ENCODE measurements around the gene RPS15. TPM values are rescaled to one million over a fixed set of nuclear protein-coding genes. Genes with fewer than 3 reads are reported as not detected.

The RPS15 gene
- total RNA-seq: 343 and 371 TPM in 2 replicates

DNA sequence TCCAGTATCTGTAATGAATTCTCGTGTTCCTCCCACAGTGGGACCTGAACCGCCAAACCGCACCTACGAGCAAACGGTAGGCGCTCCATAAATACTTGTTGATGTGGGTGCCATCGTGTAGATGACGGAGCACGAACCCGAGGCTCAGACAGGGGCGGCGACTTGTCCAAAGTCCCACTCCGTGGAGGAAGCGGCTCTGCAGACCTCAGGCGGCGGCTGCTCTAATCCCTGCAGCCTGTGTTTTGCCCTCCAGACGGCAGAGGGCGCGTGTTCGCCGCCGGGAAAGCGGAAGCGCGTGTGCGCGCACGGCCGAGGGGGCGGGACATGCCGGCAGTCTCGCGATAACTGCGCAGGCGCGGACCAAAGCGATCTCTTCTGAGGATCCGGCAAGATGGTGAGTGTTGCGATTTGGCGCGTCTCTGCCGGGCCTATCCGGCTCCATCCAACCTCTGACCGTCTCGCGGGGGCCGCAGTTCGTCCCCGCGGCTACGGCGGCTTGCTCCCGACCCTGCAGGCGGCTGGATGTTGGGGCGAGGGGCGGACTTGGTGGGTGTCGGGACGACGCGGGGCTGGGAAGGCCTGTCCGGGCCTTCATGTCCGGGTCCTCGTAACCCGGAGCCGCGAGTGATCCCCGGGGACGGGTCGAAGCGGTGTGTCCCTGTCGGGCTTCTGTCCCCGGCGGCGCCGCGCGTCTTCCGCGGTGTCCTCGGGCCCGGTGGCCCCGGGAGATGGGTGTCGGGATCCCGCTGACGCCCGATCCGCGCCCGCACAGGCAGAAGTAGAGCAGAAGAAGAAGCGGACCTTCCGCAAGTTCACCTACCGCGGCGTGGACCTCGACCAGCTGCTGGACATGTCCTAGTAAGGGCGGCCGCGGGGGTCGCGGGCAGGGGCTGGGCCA lies at the start of gene RPS15:
Gene RPS15, plus strand, starts transcription at position 362 of the 898 bp plus-strand sequence. Its CDS starts 30 bp downstream, at position 392.
- peak; percentile 77 for DNase-seq (ENCODE audit: low read depth, low spot score)

DNA sequence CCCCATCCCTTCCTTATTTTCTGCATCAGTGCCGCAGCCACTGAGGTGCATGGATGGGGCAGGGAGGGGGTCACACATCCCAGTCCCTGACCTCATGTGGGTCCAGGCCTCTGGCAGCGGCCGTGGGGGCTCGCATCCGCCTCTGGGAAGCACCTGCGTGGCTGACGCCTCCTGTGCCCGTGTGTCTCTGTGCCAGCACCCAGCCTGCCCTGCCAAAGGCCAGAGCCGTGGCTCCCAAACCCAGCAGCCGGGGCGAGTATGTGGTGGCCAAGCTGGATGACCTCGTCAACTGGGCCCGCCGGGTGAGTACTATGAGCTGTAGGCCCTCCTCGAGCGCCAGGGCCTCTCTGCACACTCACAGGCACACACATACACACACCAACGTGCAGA lies 49.6 kb upstream of the RPS15 start:
- DNase-seq (ENCODE audit: low read depth, low spot score): no peak

DNA sequence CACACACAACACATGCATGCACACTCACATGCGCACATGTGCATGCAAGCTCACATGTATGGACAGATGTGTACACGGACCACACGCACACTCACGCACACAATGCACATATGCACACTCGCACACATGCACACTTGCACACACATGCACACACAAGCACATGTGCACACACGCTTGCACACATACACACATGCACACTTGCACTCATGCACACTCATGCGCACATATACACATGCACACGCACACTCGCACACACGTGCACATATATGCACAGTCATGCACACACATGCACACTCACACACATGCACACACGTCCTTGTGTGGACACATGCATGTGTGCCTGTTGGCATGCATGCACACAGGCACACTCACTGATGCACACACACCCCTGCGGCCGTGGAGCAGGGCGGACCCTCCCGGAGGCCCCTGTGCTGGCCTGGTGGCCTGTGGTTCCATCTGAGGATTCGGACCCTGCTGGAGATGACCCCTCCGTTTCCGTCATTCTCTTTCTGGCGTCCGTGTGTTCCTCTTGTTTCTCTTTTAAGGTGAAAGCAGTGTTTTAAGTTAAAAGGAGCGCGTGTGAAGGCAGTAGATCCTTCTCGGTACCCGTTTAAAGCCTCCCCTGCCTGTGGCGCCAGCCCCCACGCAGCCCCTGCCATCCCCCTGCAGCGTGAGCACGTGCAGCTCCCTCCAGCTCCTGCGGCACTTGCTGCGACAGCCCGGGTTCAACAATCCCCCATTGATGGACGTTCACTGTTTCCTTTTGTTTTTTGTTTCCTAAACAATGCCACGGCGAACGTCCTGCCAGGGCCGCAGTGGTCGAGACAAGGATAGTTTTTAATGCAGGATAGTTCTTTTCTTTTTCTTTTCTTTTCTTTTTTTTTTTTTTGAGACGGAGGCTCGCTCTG lies 48.9 kb upstream of the RPS15 start:
- no peak for DNase-seq (ENCODE audit: low read depth, low spot score)

GRCh38 chr19:1390890-1391423 lies 47.2 kb upstream of the RPS15 start:
- no peak for DNase-seq (ENCODE audit: low read depth, low spot score)

DNA sequence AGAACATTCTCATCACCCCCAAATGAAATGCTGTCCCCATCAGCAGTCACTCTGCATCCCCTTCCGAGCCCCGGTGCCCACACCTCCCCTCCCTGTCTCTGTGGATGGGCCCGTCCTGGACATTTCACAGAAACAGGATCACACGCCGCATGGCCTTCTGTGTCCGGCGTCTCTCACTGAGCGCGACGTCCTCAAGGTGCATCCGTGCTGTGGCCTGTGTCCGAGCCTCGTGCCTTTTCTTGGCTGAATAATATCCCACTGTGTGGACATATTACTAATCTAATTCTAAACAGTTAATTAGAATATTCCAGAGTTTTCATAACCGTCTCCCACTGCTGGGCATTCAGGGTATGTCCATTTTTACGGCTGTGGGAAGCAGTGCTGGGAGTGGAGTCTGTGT lies 45.8 kb upstream of the RPS15 start:
- no peak for DNase-seq (ENCODE audit: low read depth, low spot score)

GRCh38 chr19:1392939-1393530 lies 45.2 kb upstream of the RPS15 start:
- no peak for DNase-seq (ENCODE audit: low read depth, low spot score)

GRCh38 chr19:1393841-1394240 lies 44.4 kb upstream of the RPS15 start:
- no peak for DNase-seq (ENCODE audit: low read depth, low spot score)

DNA sequence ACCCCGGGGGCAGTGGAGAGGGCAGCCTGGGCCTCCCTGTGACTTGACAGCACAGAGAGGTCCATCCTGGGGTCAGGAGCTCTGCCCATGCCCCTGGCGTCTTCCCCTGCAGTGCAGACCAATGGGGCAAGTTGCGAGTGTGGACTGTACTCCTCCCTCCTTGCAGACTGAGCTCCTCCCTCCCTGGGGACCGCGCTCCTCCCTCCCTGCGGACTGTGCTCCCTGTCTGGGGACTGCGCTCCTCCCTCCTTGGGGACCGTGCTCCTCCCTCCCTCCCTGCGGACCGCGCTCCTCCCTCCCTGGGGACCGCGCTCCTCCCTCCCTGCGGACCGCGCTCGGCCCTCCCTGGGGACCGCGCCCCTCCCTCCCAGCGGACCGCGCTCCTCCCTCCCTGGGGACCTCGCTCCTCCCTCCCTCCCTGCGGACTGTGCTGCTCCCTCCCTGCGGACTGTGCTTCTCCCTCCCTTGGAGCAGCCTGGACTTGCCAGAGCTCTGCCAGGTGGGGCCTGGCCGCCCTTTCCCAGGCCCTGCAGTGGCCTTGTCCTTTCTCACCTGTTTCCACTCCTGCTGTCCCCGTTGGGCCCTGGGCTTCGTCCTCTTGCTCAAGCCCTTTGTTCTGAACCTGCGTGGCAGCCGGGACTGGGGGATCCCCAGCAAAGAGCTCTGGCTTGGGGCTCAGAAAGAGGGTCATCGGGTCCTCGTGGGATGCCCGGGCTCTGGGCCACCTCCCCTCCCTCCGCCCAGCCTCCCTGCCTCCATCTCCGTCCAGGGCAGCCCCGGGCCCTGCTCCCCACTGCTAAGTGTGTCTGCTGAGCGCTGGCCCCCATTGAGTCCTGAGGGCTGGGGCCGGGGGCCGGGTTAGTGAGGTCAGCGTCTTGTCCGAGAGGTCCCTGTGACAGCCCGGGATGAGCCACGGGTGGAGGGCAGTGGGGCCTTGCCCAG lies 43.7 kb upstream of the RPS15 start:
- no peak for DNase-seq (ENCODE audit: low read depth, low spot score)

GRCh38 chr19:1395194-1396018 lies 42.8 kb upstream of the RPS15 start:
- DNase-seq (ENCODE audit: low read depth, low spot score): no peak

- no peak for DNase-seq (ENCODE audit: low read depth, low spot score)
Observed at GRCh38 chr19:1396019-1396767, 42.0 kb upstream of the RPS15 start.

DNA sequence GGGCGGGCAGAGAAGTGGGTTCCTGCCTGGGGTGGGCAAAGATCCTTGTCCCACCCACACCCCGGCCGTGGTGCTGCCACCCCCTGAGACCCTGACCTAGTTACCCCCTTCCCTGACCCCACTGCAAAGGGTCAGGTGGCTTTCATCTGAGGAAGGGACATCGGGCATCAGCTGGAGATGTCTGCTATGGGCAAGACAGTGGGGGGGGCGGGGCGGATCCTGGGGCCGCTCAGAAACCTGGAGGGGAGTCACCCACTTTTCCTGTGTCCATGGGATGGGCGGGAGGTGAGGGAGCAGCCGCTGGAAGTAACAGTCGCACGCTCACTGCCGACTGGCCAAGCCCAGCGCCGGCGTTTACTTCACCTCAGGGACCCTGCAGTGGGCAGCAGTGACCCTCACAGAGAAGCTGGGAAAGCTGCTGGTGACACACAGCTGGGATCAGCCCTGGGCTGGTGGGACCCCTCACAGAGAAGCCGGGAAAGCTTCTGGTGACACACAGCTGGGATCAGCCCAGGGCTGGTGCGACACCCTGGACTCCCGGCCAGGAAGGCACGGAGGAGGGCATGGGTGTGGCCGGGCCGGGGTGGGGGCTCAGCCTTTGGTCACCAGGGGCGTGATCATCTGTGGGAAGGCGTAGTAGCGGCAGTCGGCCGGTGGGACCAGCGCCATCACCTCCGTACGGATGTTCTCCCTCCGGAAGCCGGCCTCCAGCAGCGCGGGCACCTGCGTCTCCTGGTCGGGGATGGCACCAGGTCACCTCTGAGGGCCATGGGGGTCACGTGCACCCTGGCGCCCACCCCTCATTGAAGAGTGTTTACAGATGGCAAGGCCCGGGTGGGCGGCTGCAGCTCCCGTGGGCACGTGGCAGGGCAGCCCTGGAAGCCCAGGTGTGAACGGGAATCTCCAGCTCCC lies 41.2 kb upstream of the RPS15 start:
- DNase-seq (ENCODE audit: low read depth, low spot score): no peak

GRCh38 chr19:1397838-1398237 lies 40.4 kb upstream of the RPS15 start:
- no peak for DNase-seq (ENCODE audit: low read depth, low spot score)

DNA sequence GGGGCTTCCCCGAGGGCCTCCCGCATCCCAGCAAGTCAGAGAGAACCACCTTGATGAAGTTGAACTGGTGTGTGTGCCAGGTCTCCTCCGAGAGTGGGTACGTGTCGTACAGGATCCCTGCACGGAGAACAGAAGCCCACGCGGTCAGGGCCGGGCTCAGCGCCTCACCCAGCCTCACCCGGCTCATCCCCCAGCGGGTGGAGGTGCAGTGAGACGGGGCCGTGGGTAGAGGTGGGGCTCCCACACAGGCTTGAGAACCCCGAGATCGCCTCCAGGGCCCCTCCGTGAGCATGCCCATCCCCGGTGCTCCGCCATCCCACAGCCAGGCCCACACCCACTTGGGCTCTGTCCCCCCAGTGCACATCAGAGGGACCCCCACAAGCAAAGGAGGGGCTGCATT lies 39.1 kb upstream of the RPS15 start:
- no peak for DNase-seq (ENCODE audit: low read depth, low spot score)

DNA sequence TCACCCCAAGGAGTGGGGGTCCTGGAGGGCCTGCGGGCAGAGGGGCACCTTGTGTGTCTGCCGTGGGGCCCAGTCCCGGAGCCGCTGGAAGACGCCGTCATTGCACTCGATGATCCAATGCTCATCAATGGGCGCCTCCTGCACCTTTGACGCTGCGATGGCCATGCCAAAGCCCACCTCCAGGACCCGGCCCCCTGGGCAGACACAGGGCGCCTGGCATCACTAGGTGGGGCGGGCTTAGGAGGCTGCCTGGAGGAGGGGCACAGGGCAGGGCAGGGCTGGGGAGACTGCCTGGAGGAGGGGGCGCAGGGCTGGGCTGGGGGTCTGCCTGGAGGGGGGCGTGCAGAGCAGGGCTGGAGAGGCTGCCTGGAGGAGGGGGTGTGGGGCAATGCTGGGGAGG lies 38.5 kb upstream of the RPS15 start:
- no peak for DNase-seq (ENCODE audit: low read depth, low spot score)

DNA sequence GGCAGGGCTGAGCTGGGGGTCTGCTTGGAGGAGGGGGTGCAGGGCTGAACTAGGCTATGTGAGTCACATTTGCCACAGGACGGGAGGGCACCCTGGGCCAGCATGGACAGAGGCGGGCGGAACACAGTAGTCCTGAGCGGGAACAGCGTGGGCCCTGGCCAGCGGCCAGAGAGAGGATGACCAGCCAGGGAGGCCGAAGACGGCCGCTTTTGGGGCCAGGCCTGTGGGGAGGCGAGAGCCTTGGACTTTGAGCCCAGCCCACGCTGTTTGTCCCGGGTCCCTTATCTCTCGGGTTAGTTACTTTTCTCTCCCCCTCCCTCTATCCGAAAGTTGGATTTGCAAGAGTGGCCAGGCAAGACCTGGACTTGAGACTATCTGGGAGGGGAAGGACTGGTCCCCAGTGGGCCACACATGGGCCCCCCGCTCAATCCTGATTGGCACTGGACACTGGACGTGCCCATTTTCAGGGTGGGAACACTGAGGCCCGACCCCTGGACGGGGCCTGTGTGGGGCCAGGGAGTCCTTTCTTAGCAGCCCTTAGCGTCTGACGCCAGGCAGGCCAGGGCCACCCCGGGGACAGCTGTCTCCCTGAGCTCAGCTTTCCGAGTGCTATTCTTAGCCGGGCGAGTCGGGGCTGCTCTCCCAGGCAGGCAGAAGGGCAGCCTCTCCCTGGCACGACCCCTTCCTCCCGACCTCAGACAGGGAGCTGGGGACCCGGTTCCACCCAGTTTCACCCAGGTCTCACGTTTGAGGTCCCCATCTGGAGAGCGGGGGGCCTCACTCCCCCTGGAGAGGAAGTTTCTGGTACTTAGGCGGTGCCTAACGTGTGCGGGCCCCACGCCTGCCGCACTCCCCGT lies 37.7 kb upstream of the RPS15 start:
- DNase-seq (ENCODE audit: low read depth, low spot score): no peak

- no peak for DNase-seq (ENCODE audit: low read depth, low spot score)
Observed at GRCh38 chr19:1401138-1401888, 36.9 kb upstream of the RPS15 start, which contains the start of gene GAMT. TSS of gene GAMT (minus strand) at chr19:1401542. CDS start at chr19:1401476, 66 bp downstream.

Measured in pulmonary artery endothelial cell (primary cell).